ENCODE results near the gene FRY.

- TF ChIP-seq CTCF (IDR thresholded peaks at IDR 0.05) (no peak), POLR2AphosphoS5 (IDR thresholded peaks at IDR 0.05) (no peak)
These were observed 174.6 kb downstream of the FRY start for GRCh38 chr13:32206097-32206740.
